HepG2 (cell line): ENCODE data around the gene COMMD3. TPM values are rescaled to one million over a fixed set of nuclear protein-coding genes. Genes with fewer than 3 reads are reported as not detected.

Experiments
- CSRNP2 ChIP-seq: sonication (generic); formaldehyde crosslinking; conservative IDR thresholded peaks from 2 replicates; pipeline ENCODE4 v1.8.0; 2022; ENCODE audit warnings: low read depth, missing genetic modification reagents
- FOXC1 ChIP-seq: sonication (generic); formaldehyde crosslinking; IDR thresholded peaks from 2 replicates; pipeline ENCODE4 v1.8.0; 2022; ENCODE audit warnings: mild to moderate bottlenecking, missing genetic modification reagents, borderline replicate concordance
- GABPB1 ChIP-seq: IDR thresholded peaks from 2 replicates; pipeline ENCODE4 v1.6.1; 2016; ENCODE audit warnings: mild to moderate bottlenecking, missing genetic modification reagents, moderate library complexity, missing compliant biosample characterization
- KMT2B ChIP-seq: IDR thresholded peaks from 2 replicates; pipeline ENCODE4 v1.6.1; 2016; ENCODE audit warnings: missing genetic modification reagents, missing compliant biosample characterization
- ZBTB2 ChIP-seq: sonication (generic); formaldehyde crosslinking; IDR thresholded peaks from 2 replicates; pipeline ENCODE4 v1.8.0; 2022; ENCODE audit warnings: low read depth, missing genetic modification reagents
- polyA plus RNA-seq, 8 experiments: library from polyadenylated mRNA; depleted of rRNA in 3 of 8; stranded (reverse) in 7 of 8; unstranded in 1 of 8; fragments of >200 nt; fragmentation: Illumina TruSeq in 4 of 8; extraction: Trizol in 4 of 8; gene quantifications; 2 replicates each; pipeline versions ENCODE4 v1.2.1 to v1.2.3, GENCODE V29; 2011 to 2016; ENCODE audit warnings: low read depth in 4 of 8, missing spikeins in 1 of 8, mixed read lengths in 1 of 8; ENCODE audit not compliant: insufficient read depth in 1 of 8
- total RNA-seq, 5 experiments: library from RNA; depleted of rRNA; stranded (reverse); fragments of >200 nt; fragmentation: Illumina TruSeq; extraction: Trizol; gene quantifications; 2 replicates each; pipeline ENCODE4 v1.2.3, GENCODE V29; 2016; ENCODE audit warnings: low read depth in 1 of 5
- TF ChIP-seq, protein P1 (sequence below): sonication (generic); formaldehyde crosslinking; IDR thresholded peaks from 2 replicates; pipeline ENCODE4 v1.4.0; 2020; ENCODE audit warnings: missing genetic modification reagents
- TF ChIP-seq, protein P2 (sequence below): sonication (generic); formaldehyde crosslinking; IDR thresholded peaks from 2 replicates; pipeline ENCODE4 v1.4.0; 2020; ENCODE audit warnings: missing genetic modification reagents, borderline replicate concordance
- TF ChIP-seq, protein P3 (sequence below): sonication (generic); formaldehyde crosslinking; IDR thresholded peaks from 2 replicates; pipeline ENCODE4 v1.4.0; 2020; ENCODE audit warnings: missing genetic modification reagents
- TF ChIP-seq, protein P4 (sequence below), 2 experiments: IDR thresholded peaks; 2 replicates each; pipeline ENCODE4 v1.6.1; 2011 to 2012; ENCODE audit warnings: low read length in 2 of 2, borderline replicate concordance in 1 of 2, low read depth in 1 of 2, mild to moderate bottlenecking in 1 of 2, moderate library complexity in 1 of 2

COMMD3 gene
- total and polyA plus RNA-seq, 2 of the 13 experiments (the other 11 are each of a cell fraction or from before 2014, with no cell fraction given), result 38.7 to 54.4 TPM

- TF ChIP-seq, protein P1, sequence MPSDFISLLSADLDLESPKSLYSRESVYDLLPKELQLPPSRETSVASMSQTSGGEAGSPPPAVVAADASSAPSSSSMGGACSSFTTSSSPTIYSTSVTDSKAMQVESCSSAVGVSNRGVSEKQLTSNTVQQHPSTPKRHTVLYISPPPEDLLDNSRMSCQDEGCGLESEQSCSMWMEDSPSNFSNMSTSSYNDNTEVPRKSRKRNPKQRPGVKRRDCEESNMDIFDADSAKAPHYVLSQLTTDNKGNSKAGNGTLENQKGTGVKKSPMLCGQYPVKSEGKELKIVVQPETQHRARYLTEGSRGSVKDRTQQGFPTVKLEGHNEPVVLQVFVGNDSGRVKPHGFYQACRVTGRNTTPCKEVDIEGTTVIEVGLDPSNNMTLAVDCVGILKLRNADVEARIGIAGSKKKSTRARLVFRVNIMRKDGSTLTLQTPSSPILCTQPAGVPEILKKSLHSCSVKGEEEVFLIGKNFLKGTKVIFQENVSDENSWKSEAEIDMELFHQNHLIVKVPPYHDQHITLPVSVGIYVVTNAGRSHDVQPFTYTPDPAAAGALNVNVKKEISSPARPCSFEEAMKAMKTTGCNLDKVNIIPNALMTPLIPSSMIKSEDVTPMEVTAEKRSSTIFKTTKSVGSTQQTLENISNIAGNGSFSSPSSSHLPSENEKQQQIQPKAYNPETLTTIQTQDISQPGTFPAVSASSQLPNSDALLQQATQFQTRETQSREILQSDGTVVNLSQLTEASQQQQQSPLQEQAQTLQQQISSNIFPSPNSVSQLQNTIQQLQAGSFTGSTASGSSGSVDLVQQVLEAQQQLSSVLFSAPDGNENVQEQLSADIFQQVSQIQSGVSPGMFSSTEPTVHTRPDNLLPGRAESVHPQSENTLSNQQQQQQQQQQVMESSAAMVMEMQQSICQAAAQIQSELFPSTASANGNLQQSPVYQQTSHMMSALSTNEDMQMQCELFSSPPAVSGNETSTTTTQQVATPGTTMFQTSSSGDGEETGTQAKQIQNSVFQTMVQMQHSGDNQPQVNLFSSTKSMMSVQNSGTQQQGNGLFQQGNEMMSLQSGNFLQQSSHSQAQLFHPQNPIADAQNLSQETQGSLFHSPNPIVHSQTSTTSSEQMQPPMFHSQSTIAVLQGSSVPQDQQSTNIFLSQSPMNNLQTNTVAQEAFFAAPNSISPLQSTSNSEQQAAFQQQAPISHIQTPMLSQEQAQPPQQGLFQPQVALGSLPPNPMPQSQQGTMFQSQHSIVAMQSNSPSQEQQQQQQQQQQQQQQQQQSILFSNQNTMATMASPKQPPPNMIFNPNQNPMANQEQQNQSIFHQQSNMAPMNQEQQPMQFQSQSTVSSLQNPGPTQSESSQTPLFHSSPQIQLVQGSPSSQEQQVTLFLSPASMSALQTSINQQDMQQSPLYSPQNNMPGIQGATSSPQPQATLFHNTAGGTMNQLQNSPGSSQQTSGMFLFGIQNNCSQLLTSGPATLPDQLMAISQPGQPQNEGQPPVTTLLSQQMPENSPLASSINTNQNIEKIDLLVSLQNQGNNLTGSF, result no peak
- TF ChIP-seq, protein P2, sequence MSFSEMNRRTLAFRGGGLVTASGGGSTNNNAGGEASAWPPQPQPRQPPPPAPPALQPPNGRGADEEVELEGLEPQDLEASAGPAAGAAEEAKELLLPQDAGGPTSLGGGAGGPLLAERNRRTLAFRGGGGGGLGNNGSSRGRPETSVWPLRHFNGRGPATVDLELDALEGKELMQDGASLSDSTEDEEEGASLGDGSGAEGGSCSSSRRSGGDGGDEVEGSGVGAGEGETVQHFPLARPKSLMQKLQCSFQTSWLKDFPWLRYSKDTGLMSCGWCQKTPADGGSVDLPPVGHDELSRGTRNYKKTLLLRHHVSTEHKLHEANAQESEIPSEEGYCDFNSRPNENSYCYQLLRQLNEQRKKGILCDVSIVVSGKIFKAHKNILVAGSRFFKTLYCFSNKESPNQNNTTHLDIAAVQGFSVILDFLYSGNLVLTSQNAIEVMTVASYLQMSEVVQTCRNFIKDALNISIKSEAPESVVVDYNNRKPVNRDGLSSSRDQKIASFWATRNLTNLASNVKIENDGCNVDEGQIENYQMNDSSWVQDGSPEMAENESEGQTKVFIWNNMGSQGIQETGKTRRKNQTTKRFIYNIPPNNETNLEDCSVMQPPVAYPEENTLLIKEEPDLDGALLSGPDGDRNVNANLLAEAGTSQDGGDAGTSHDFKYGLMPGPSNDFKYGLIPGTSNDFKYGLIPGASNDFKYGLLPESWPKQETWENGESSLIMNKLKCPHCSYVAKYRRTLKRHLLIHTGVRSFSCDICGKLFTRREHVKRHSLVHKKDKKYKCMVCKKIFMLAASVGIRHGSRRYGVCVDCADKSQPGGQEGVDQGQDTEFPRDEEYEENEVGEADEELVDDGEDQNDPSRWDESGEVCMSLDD (CRISPR knock-in tag), result no peak
- TF ChIP-seq GABPB1 (CRISPR knock-in tag), result peak; percentile 56; the same call in 1 of the 2 replicates
- TF ChIP-seq CSRNP2 (CRISPR knock-in tag), result no peak
- TF ChIP-seq ZBTB2 (CRISPR knock-in tag), result 0 out of 2 replicates have a peak, but pooled peaks have one; percentile 42
- TF ChIP-seq, protein P3, sequence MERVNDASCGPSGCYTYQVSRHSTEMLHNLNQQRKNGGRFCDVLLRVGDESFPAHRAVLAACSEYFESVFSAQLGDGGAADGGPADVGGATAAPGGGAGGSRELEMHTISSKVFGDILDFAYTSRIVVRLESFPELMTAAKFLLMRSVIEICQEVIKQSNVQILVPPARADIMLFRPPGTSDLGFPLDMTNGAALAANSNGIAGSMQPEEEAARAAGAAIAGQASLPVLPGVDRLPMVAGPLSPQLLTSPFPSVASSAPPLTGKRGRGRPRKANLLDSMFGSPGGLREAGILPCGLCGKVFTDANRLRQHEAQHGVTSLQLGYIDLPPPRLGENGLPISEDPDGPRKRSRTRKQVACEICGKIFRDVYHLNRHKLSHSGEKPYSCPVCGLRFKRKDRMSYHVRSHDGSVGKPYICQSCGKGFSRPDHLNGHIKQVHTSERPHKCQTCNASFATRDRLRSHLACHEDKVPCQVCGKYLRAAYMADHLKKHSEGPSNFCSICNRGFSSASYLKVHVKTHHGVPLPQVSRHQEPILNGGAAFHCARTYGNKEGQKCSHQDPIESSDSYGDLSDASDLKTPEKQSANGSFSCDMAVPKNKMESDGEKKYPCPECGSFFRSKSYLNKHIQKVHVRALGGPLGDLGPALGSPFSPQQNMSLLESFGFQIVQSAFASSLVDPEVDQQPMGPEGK (CRISPR knock-in tag), result peak; percentile 78
- TF ChIP-seq, protein P4, sequence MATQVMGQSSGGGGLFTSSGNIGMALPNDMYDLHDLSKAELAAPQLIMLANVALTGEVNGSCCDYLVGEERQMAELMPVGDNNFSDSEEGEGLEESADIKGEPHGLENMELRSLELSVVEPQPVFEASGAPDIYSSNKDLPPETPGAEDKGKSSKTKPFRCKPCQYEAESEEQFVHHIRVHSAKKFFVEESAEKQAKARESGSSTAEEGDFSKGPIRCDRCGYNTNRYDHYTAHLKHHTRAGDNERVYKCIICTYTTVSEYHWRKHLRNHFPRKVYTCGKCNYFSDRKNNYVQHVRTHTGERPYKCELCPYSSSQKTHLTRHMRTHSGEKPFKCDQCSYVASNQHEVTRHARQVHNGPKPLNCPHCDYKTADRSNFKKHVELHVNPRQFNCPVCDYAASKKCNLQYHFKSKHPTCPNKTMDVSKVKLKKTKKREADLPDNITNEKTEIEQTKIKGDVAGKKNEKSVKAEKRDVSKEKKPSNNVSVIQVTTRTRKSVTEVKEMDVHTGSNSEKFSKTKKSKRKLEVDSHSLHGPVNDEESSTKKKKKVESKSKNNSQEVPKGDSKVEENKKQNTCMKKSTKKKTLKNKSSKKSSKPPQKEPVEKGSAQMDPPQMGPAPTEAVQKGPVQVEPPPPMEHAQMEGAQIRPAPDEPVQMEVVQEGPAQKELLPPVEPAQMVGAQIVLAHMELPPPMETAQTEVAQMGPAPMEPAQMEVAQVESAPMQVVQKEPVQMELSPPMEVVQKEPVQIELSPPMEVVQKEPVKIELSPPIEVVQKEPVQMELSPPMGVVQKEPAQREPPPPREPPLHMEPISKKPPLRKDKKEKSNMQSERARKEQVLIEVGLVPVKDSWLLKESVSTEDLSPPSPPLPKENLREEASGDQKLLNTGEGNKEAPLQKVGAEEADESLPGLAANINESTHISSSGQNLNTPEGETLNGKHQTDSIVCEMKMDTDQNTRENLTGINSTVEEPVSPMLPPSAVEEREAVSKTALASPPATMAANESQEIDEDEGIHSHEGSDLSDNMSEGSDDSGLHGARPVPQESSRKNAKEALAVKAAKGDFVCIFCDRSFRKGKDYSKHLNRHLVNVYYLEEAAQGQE (IDR thresholded peaks at IDR 0.05; ENCODE audit: borderline replicate concordance in 1 of 2, low read depth in 1 of 2, low read length in 2 of 2), result peak in 1 of 2 experiments; percentile 38; a peak in 1 of 4 replicates
- 0 out of 2 replicates have a peak, but pooled peaks have one; percentile 62 for TF ChIP-seq FOXC1 (CRISPR knock-in tag)
- TF ChIP-seq KMT2B, result no peak
These were observed 5.2 kb downstream of the COMMD3 start (continued) for GRCh38 chr10:22321156-22321923.
